NB4 (cell line): ENCODE measurements around the gene SAFB.
"Not testable (repeated sequence)": the region's sequence is repeated elsewhere in the genome, so short reads cannot be mapped to it uniquely, and the experiment has no call there.

Experiments
- DNase-seq: peaks from one replicate; pipeline ENCODE4 v3.0.0; 2010; ENCODE audit warnings: low read depth
- H3K4me3 ChIP-seq: one replicate; pipeline ENCODE4 v1.5.1; 2011; ENCODE audit warnings: mild to moderate bottlenecking, low read depth, low read length, moderate library complexity
- CTCF ChIP-seq: IDR thresholded peaks from one replicate; pipeline ENCODE4 v1.5.1; 2012; ENCODE audit warnings: low read depth, low read length
- MYC ChIP-seq: IDR thresholded peaks from 2 replicates; pipeline ENCODE4 v1.6.1; 2011; ENCODE audit warnings: low read depth, low read length
- POLR2A ChIP-seq: IDR thresholded peaks from 2 replicates; pipeline ENCODE4 v1.6.1; 2011; ENCODE audit warnings: mild to moderate bottlenecking; ENCODE audit not compliant: insufficient read length; ENCODE audit errors: extremely low read depth
- TF ChIP-seq, protein P1 (sequence below): IDR thresholded peaks from 2 replicates; pipeline ENCODE4 v1.6.1; 2011; ENCODE audit warnings: low read depth, low read length

SAFB gene

GRCh38 chr19:5696196-5697021 is 73.5 kb downstream of the SAFB start:
- no peak overlapping the region for H3K4me3 ChIP-seq
- TF ChIP-seq CTCF (no peak), MYC (no peak), POLR2A (peak; percentile 21)
- TF ChIP-seq, protein P1, sequence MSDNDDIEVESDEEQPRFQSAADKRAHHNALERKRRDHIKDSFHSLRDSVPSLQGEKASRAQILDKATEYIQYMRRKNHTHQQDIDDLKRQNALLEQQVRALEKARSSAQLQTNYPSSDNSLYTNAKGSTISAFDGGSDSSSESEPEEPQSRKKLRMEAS, result no peak
- no peak for DNase-seq

DNA sequence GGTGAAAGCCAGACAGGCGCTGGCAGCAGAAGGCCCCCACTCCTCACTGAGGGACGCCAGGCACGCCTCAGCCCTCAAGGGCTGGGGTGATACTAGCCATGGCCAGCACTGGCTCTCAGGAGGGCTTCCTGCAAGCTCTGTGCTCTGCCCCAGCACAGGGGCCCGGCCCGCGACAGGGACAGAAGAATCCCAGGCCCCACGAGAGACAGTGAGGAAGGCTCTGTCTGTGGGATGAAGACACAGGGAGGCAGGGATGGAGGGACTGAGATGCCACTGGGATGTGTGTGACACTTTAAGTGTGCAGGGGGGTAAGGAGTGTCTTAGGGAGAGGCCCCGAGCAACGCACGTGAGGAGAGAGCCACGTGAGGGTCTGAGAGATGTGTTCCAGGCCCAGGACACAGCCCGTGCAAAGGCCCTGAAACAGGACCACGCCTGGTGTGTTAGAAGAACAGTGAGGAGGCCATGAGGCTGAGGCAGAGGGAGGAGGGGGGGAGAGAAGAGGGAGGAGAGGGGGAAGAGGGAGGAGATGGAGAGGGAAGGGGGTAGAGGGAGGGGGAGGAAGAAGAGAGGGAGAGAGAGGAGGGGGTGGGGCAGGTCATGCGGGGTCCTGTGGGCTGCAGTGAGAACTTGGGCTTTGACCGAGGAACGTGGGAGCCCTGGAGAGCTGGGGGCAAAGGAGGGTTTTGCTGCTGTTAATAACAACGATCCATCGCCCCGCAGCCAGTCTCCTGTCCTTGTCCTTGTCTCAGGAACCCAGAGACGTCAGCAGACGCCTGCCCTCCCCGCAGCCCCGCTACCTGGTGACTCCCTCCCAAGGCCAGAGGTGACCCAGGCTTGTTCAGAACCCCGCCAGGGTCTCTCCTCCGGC is 74.4 kb downstream of the SAFB start:
- no peak overlapping the region for H3K4me3 ChIP-seq
- DNase-seq, result peak; percentile 26
- TF ChIP-seq, protein P1, result no peak
- TF ChIP-seq POLR2A (no peak), MYC (no peak), CTCF (no peak)

- no peak for DNase-seq
- H3K4me3 ChIP-seq, result no peak overlapping the region
- TF ChIP-seq POLR2A (no peak), MYC (no peak), CTCF (no peak)
- TF ChIP-seq, protein P1, result no peak
Observed at GRCh38 chr19:5697890-5698634, 75.2 kb downstream of the SAFB start.

DNA sequence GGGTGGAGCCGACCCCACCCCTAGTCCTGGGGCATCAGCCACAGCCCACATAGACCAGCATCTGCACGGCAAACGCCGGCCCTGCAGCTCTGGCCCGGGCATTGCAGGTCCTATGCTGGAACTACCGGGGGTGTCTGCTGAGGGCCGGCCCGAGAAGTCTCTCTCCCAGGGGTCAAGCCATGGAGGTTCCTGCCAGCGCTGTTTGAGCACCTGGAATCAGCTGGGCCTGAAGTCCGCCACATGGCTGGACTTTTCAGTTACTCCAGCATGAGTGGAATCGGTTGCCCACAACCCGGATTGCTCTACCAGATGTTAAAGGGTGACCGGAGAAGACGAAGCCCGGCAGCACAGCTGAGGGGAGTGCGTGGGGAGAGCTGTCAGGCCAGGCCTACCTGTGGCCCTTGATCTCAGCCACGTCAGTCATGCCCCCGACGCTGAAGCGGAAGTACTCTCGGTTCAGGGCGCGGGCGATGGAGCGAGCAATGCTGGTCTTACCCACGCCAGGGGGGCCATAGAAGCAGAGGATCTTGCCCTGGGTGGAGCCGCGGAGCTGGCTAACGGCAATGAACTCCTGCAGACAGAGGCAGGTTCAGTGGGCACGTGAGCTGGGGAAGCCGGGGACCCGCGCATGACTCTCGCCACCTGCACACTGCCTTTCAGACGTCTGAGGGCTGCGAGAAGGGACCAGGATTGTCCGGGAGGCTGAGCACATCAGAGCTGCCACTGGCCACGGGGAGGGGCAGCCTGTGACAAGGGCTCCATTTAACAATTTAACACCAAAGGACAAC is 75.9 kb downstream of the SAFB start:
- no peak for DNase-seq
- TF ChIP-seq POLR2A (no peak), CTCF (no peak), MYC (no peak)
- TF ChIP-seq, protein P1, result no peak

GRCh38 chr19:5700455-5701092 is 77.7 kb downstream of the SAFB start:
- TF ChIP-seq, protein P1, result no peak
- no peak for TF ChIP-seq CTCF
- no peak for TF ChIP-seq POLR2A
- no peak for TF ChIP-seq MYC
- DNase-seq, result no peak
- no peak overlapping the region for H3K4me3 ChIP-seq

More for the DNA sequence above, 75.9 kb downstream of the SAFB start:
- H3K4me3 ChIP-seq, result no peak overlapping the region

DNA sequence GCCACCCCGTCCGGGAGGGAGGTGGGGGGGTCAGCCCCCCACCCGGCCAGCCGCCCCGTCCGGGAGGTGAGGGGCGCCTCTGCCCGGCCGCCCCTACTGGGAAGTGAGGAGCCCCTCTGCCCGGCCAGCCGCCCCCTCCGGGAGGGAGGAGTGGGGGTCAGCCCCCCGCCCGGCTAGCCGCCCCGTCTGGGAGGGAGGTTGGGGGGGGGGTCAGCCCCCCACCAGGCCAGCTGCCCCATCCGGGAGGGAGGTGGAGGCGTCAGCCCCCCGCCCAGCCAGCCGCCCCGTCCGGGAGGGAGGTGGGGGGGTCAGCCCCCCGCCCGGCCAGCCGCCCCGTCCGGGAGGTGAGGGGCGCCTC is 79.1 kb downstream of the SAFB start:
- H3K4me3 ChIP-seq, DNase-seq: not testable (repeated sequence)
